ENCODE data around the gene GPR151. TPM values are rescaled to one million over a fixed set of nuclear protein-coding genes. Genes with fewer than 3 reads are reported as not detected.

GPR151 gene
- total and polyA plus RNA-seq, 9 of the 15 experiments (the other 6 are each of a cell fraction or from before 2014, with no cell fraction given), result 0.06 TPM; not detected in 8

- no peak for DNase-seq (ENCODE audit: extremely low read depth in 1 of 4, low spot score in 3 of 4)
- Histone ChIP-seq H3K4me1 (replicated peaks in 1 of 2; ENCODE audit: control insufficient read depth in 2 of 2, insufficient read depth in 2 of 2, low read length in 2 of 2) (peaks cover 0 to 3% of the 10 kb centered on the region in 2 experiments; a peak in 2 of 5 replicates), H2AFZ (ENCODE audit: low read depth, low read length) (no peak overlapping the region), H4K20me1 (replicated peaks; ENCODE audit: control insufficient read depth, insufficient read depth, low read length) (no peaks in the 10 kb centered on the region), H3K4me3 (no peak overlapping the region), H3K9me3 (replicated peaks; ENCODE audit: control insufficient read depth, insufficient read depth, low read depth, low read length) (no peaks in the 10 kb centered on the region), H3K36me3 (ENCODE audit: control insufficient read depth, insufficient read depth, low read length) (no peaks in the 10 kb centered on the region), H3K9ac (ENCODE audit: insufficient read depth in 1 of 2, low read depth in 2 of 2, low read length in 2 of 2) (no peak overlapping the region), H3K9me1 (ENCODE audit: control insufficient read depth, insufficient read depth, low read length) (no peaks in the 10 kb centered on the region), H3K27ac (ENCODE audit: extremely low read depth, low read depth, low read length) (no peak overlapping the region), H3K27me3 (ENCODE audit: control insufficient read depth in 2 of 2, insufficient read depth in 2 of 2, low read length in 2 of 2) (peaks cover 0 to 6% of the 10 kb centered on the region in 2 experiments; a peak in 2 of 5 replicates), H3K4me2 (ENCODE audit: insufficient read depth, low read length) (no peak overlapping the region), H3K79me2 (ENCODE audit: control insufficient read depth, insufficient read depth, low read length) (no peaks in the 10 kb centered on the region)
- no peak for TF ChIP-seq DACH1 (IDR thresholded peaks at IDR 0.05; ENCODE audit: partially characterized antibody)
- no peak for TF ChIP-seq KLF1 (tag; IDR thresholded peaks at IDR 0.05)
- TF ChIP-seq FOXJ2 (tag; IDR thresholded peaks at IDR 0.05), result no peak
- TF ChIP-seq ZNF740 (CRISPR knock-in tag; IDR thresholded peaks at IDR 0.05), result no peak
- TF ChIP-seq ZNF740 (tag; IDR thresholded peaks at IDR 0.05), result no peak
- 0% methylated on average over 2 of the region's 2 CpGs for WGBS (ENCODE audit: insufficient coverage, low coverage, missing lambda C conversion rate)
- no TSS peak for BruUV-seq (replicated peaks)
- ChIA-PET POLR2A (interaction anchor here (1.9 kb wide), 1 partner anchor 9 kb away, joined by 5 read pairs; no protein-coding TSS in a partner anchor), CTCF (ENCODE audit: low intra/inter-chr PET ratio) (no interaction called here)
- FAIRE-seq, result no peak
- intact Hi-C loops (cut with micrococcal nuclease), result no loop called here
- ATAC-seq, result no peak
- in situ Hi-C loops (cut with MboI), result no loop called here
Measured at GRCh38 chr5:146520731-146521130, 4.7 kb upstream of the GPR151 start.

GRCh38 chr5:146519554-146519953 lies 3.6 kb upstream of the GPR151 start:
- no peaks in the 10 kb centered on the region for H4K20me1 ChIP-seq (replicated peaks; ENCODE audit: control insufficient read depth, insufficient read depth, low read length)
- in situ Hi-C loops (cut with MboI) (no loop called here), intact Hi-C loops (cut with micrococcal nuclease) (no loop called here)
- peaks cover 0 to 3% of the 10 kb centered on the region in 2 experiments; a peak in 2 of 5 replicates for H3K4me1 ChIP-seq (replicated peaks in 1 of 2; ENCODE audit: control insufficient read depth in 2 of 2, insufficient read depth in 2 of 2, low read length in 2 of 2)
- no peaks in the 10 kb centered on the region for H3K79me2 ChIP-seq (ENCODE audit: control insufficient read depth, insufficient read depth, low read length)
- no peak for FAIRE-seq
- no peaks in the 10 kb centered on the region for H3K9me3 ChIP-seq (replicated peaks; ENCODE audit: control insufficient read depth, insufficient read depth, low read depth, low read length)
- H3K36me3 ChIP-seq (ENCODE audit: control insufficient read depth, insufficient read depth, low read length), result no peaks in the 10 kb centered on the region
- no TSS peak for BruUV-seq (replicated peaks)
- H3K9ac ChIP-seq (ENCODE audit: insufficient read depth in 1 of 2, low read depth in 2 of 2, low read length in 2 of 2), result no peak overlapping the region
- H3K4me2 ChIP-seq (ENCODE audit: insufficient read depth, low read length), result no peak overlapping the region
- H3K27me3 ChIP-seq (ENCODE audit: control insufficient read depth in 2 of 2, insufficient read depth in 2 of 2, low read length in 2 of 2), result peaks cover 0 to 6% of the 10 kb centered on the region in 2 experiments; a peak in 2 of 5 replicates
- POLR2A ChIA-PET, result interaction anchor here (1.0 kb wide), 1 partner anchor 9 kb away, joined by 3 read pairs; no protein-coding TSS in a partner anchor
- H3K4me3 ChIP-seq, result no peak overlapping the region
- no peak for DNase-seq (ENCODE audit: extremely low read depth in 1 of 4, low spot score in 3 of 4)
- WGBS (ENCODE audit: insufficient coverage, low coverage, missing lambda C conversion rate), result 38% methylated on average over 2 of the region's 2 CpGs
- TF ChIP-seq SRF (CRISPR knock-in tag; IDR thresholded peaks at IDR 0.05), result peak in 1 of 2 experiments; percentile 79; a peak in 1 of 4 replicates
- no peak for TF ChIP-seq POLR2G (IDR thresholded peaks at IDR 0.05; ENCODE audit: low read depth, low read length)
- H3K9me1 ChIP-seq (ENCODE audit: control insufficient read depth, insufficient read depth, low read length), result no peaks in the 10 kb centered on the region
- ATAC-seq, result no peak
- H2AFZ ChIP-seq (ENCODE audit: low read depth, low read length), result no peak overlapping the region
- CTCF ChIA-PET (ENCODE audit: low intra/inter-chr PET ratio), result no interaction called here
- H3K27ac ChIP-seq (ENCODE audit: extremely low read depth, low read depth, low read length), result no peak overlapping the region

All from K562 (cell line).